Parathyroid adenoma (tissue), 2 donors: ENCODE data around the gene HSDL1.

Experiments used
- H2AFZ ChIP-seq: fragments of 300-600 bp; sonication (generic); one replicate; pipeline ENCODE4 v1.7.0; 2017; ENCODE audit warnings: antibody characterized with exemption, mild to moderate bottlenecking
- H3K27ac ChIP-seq: fragments of 300-600 bp; sonication (generic); one replicate; pipeline ENCODE4 v1.7.0; 2017
- H3K27me3 ChIP-seq: fragments of 300-600 bp; sonication (generic); one replicate; pipeline ENCODE4 v1.7.0; 2017; ENCODE audit warnings: low read length; ENCODE audit not compliant: control insufficient read depth, insufficient read depth
- H3K36me3 ChIP-seq: fragments of 300-600 bp; sonication (generic); one replicate; pipeline ENCODE4 v1.7.0; 2017; ENCODE audit warnings: low read length; ENCODE audit not compliant: control insufficient read depth, insufficient read depth
- H3K4me1 ChIP-seq: fragments of 300-600 bp; sonication (generic); one replicate; pipeline ENCODE4 v1.7.0; 2017; ENCODE audit warnings: control low read depth
- H3K4me2 ChIP-seq: fragments of 300-600 bp; sonication (generic); one replicate; pipeline ENCODE4 v1.7.0; 2017; ENCODE audit warnings: low read length
- H3K4me3 ChIP-seq: fragments of 300-600 bp; sonication (generic); one replicate; pipeline ENCODE4 v1.7.0; 2017; ENCODE audit warnings: low read depth, low read length
- H3K79me2 ChIP-seq: fragments of 300-600 bp; sonication (generic); one replicate; pipeline ENCODE4 v1.7.0; 2017; ENCODE audit warnings: control low read depth
- H3K9ac ChIP-seq: fragments of 300-600 bp; sonication (generic); one replicate; pipeline ENCODE4 v1.7.0; 2017; ENCODE audit warnings: mild to moderate bottlenecking
- H3K9me3 ChIP-seq: fragments of 300-600 bp; sonication (generic); one replicate; pipeline ENCODE4 v1.7.0; 2017; ENCODE audit warnings: low read length; ENCODE audit not compliant: control insufficient read depth
- CTCF ChIP-seq: fragments of 300-600 bp; sonication (generic); IDR thresholded peaks from one replicate; pipeline ENCODE4 v1.7.0; 2017; ENCODE audit warnings: antibody characterized with exemption, mild to moderate bottlenecking
- donor health status: primary hyperparathyroidism.

HSDL1 gene

GRCh38 chr16:84105301-84105815 lies 39.6 kb downstream of the HSDL1 start:
- no peak overlapping the region for H2AFZ ChIP-seq
- TF ChIP-seq CTCF = no peak
- H3K9me3 ChIP-seq = no peaks in the 10 kb centered on the region

GRCh38 chr16:84104231-84104630 lies 40.7 kb downstream of the HSDL1 start:
- Histone ChIP-seq H3K36me3 (no peaks in the 10 kb centered on the region), H3K27me3 (no peaks in the 10 kb centered on the region), H3K27ac (no peak overlapping the region), H3K9ac (no peak overlapping the region), H3K4me2 (no peak overlapping the region), H2AFZ (no peak overlapping the region), H3K79me2 (peaks cover 45% of the 10 kb centered on the region), H3K4me3 (no peak overlapping the region), H3K9me3 (no peaks in the 10 kb centered on the region), H3K4me1 (peaks cover 6% of the 10 kb centered on the region)
- TF ChIP-seq CTCF = no peak

More at GRCh38 chr16:84105301-84105815, 39.6 kb downstream of the HSDL1 start:
- no peaks in the 10 kb centered on the region for H3K27me3 ChIP-seq
- H3K9ac ChIP-seq = no peak overlapping the region
- H3K4me2 ChIP-seq = no peak overlapping the region
- H3K36me3 ChIP-seq = no peaks in the 10 kb centered on the region
- H3K4me1 ChIP-seq = peaks cover 6% of the 10 kb centered on the region
- no peak overlapping the region for H3K27ac ChIP-seq
- H3K4me3 ChIP-seq = no peak overlapping the region
- H3K79me2 ChIP-seq = peaks cover 47% of the 10 kb centered on the region

- Histone ChIP-seq H3K4me2 (no peak overlapping the region), H3K79me2 (peaks cover 40% of the 10 kb centered on the region), H3K9me3 (no peaks in the 10 kb centered on the region), H3K9ac (no peak overlapping the region), H3K4me3 (no peak overlapping the region), H3K27ac (no peak overlapping the region), H3K4me1 (peaks cover 6% of the 10 kb centered on the region), H3K27me3 (no peaks in the 10 kb centered on the region), H3K36me3 (no peaks in the 10 kb centered on the region), H2AFZ (no peak overlapping the region)
- no peak for TF ChIP-seq CTCF
These were observed 41.3 kb downstream of the HSDL1 start for GRCh38 chr16:84103678-84104077.

- Histone ChIP-seq H3K27me3 (no peaks in the 10 kb centered on the region), H3K36me3 (no peaks in the 10 kb centered on the region), H3K9me3 (no peaks in the 10 kb centered on the region), H3K4me3 (no peak overlapping the region), H3K27ac (no peak overlapping the region), H3K4me1 (no peaks in the 10 kb centered on the region), H3K4me2 (no peak overlapping the region), H3K79me2 (peaks cover 16% of the 10 kb centered on the region), H3K9ac (no peak overlapping the region), H2AFZ (no peak overlapping the region)
- no peak for TF ChIP-seq CTCF
These were observed 46.0 kb downstream of the HSDL1 start for GRCh38 chr16:84098939-84099338.

- H2AFZ ChIP-seq = no peak overlapping the region
- no peak overlapping the region for H3K27ac ChIP-seq
- H3K79me2 ChIP-seq = peaks cover 16% of the 10 kb centered on the region
- H3K9me3 ChIP-seq = no peaks in the 10 kb centered on the region
- H3K9ac ChIP-seq = no peak overlapping the region
- no peaks in the 10 kb centered on the region for H3K36me3 ChIP-seq
- no peaks in the 10 kb centered on the region for H3K27me3 ChIP-seq
- H3K4me1 ChIP-seq = no peaks in the 10 kb centered on the region
- H3K4me2 ChIP-seq = no peak overlapping the region
- H3K4me3 ChIP-seq = no peak overlapping the region
- TF ChIP-seq CTCF = no peak
These were observed 48.5 kb downstream of the HSDL1 start for GRCh38 chr16:84096447-84097005.
